HEK293 (cell line): ENCODE measurements around the gene NELL1.

ENCODE experiments used
- CTCF ChIA-PET: fragments of 350-600 bp; formaldehyde crosslinking; extraction: SDS; loops from one replicate; lab custom pipeline; 2021; ENCODE audit warnings: antibody characterized with exemption; lab: Yijun Ruan, JAX
- POLR2A ChIA-PET: fragments of 300-600 bp; formaldehyde crosslinking; extraction: SDS; loops from one replicate; lab custom pipeline; 2020; ENCODE audit warnings: antibody characterized with exemption, inconsistent platforms; lab: Yijun Ruan, JAX
- H3K27ac ChIP-seq: fragments of 200-500 bp; sonication (Bioruptor generic); 2 replicates; pipeline ENCODE4 v1.5.1; 2014; ENCODE audit warnings: low read depth, low read length, control low read depth, inconsistent platforms; ENCODE audit errors: extremely low read depth
- H3K36me3 ChIP-seq, 2 experiments: fragments of 200-500 bp in 1 of 2; sonication (Bioruptor generic) in 1 of 2; 1 replicate in 1 of 2; 2 replicates in 1 of 2; pipeline ENCODE4 v1.5.1; 2014 to 2017; ENCODE audit warnings: inconsistent platforms in 2 of 2, low read length in 2 of 2; ENCODE audit not compliant: control insufficient read depth in 2 of 2, insufficient read depth in 1 of 2
- H3K4me1 ChIP-seq: fragments of 200-500 bp; sonication (Bioruptor generic); 2 replicates; pipeline ENCODE4 v1.5.1; 2014; ENCODE audit warnings: mild to moderate bottlenecking, low read length, inconsistent platforms; ENCODE audit not compliant: control insufficient read depth, insufficient read depth
- H3K4me3 ChIP-seq: 2 replicates; pipeline ENCODE4 v1.5.1; 2011; ENCODE audit warnings: low read depth, mild to moderate bottlenecking, control low read depth, low read length, moderate library complexity
- H3K9me3 ChIP-seq: fragments of 200-500 bp; sonication (Bioruptor generic); 2 replicates; pipeline ENCODE4 v1.5.1; 2014; ENCODE audit warnings: low read depth, low read length, inconsistent platforms; ENCODE audit not compliant: control insufficient read depth, insufficient read depth
- BCL11B ChIP-seq: fragments of 450-650 bp; formaldehyde crosslinking; IDR thresholded peaks from 2 replicates; pipeline ENCODE4 v1.5.1; 2016; ENCODE audit warnings: low read depth, missing biosample characterization, missing genetic modification characterization
- KLF10 ChIP-seq: fragments of 450-650 bp; IDR thresholded peaks from 2 replicates; pipeline ENCODE4 v1.5.1; 2018; ENCODE audit warnings: missing biosample characterization, mild to moderate bottlenecking, missing genetic modification characterization
- KLF16 ChIP-seq: fragments of 450-650 bp; formaldehyde crosslinking; IDR thresholded peaks from 2 replicates; pipeline ENCODE4 v1.5.1; 2017; ENCODE audit warnings: missing biosample characterization, missing genetic modification characterization
- MYNN ChIP-seq: fragments of 450-650 bp; formaldehyde crosslinking; IDR thresholded peaks from 2 replicates; pipeline ENCODE4 v1.5.1; 2016; ENCODE audit warnings: missing biosample characterization, missing genetic modification characterization, borderline replicate concordance
- PRDM1 ChIP-seq: fragments of 450-650 bp; formaldehyde crosslinking; IDR thresholded peaks from 2 replicates; pipeline ENCODE4; 2016; ENCODE audit warnings: missing biosample characterization, missing genetic modification characterization
- SALL2 ChIP-seq: fragments of 450-650 bp; formaldehyde crosslinking; IDR thresholded peaks from 2 replicates; pipeline ENCODE4 v1.5.0; 2017; ENCODE audit warnings: missing biosample characterization, mild to moderate bottlenecking, missing genetic modification characterization, borderline replicate concordance
- ZBTB8A ChIP-seq: fragments of 450-650 bp; formaldehyde crosslinking; IDR thresholded peaks from 2 replicates; pipeline ENCODE4 v1.5.1; 2016; ENCODE audit warnings: missing biosample characterization, missing genetic modification characterization
- ZNF121 ChIP-seq: fragments of 450-650 bp; formaldehyde crosslinking; IDR thresholded peaks from 2 replicates; pipeline ENCODE4 v1.5.1; 2016; ENCODE audit warnings: missing biosample characterization, missing genetic modification characterization
- ZNF155 ChIP-seq: fragments of 450-650 bp; formaldehyde crosslinking; IDR thresholded peaks from 2 replicates; pipeline ENCODE4 v1.5.1; 2016; ENCODE audit warnings: missing biosample characterization, missing genetic modification characterization
- ZNF157 ChIP-seq: fragments of 450-650 bp; formaldehyde crosslinking; IDR thresholded peaks from 2 replicates; pipeline ENCODE4 v1.5.1; 2016; ENCODE audit warnings: missing biosample characterization, missing genetic modification characterization
- ZNF19 ChIP-seq: fragments of 450-650 bp; formaldehyde crosslinking; IDR thresholded peaks from 2 replicates; pipeline ENCODE4; 2016; ENCODE audit warnings: missing biosample characterization, missing genetic modification characterization, low read depth
- ZNF23 ChIP-seq: fragments of 450-650 bp; formaldehyde crosslinking; IDR thresholded peaks from 2 replicates; pipeline ENCODE4 v1.5.1; 2016; ENCODE audit warnings: missing biosample characterization, missing genetic modification characterization, borderline replicate concordance
- ZNF292 ChIP-seq: fragments of 450-650 bp; formaldehyde crosslinking; IDR thresholded peaks from 2 replicates; pipeline ENCODE4 v1.5.1; 2016; ENCODE audit warnings: low read depth, missing biosample characterization, missing genetic modification characterization, borderline replicate concordance
- ZNF341 ChIP-seq: fragments of 450-650 bp; formaldehyde crosslinking; IDR thresholded peaks from 2 replicates; pipeline ENCODE4; 2016; ENCODE audit warnings: low read depth, missing biosample characterization, missing genetic modification characterization
- ZNF354C ChIP-seq: fragments of 450-650 bp; formaldehyde crosslinking; IDR thresholded peaks from 2 replicates; pipeline ENCODE4 v1.5.1; 2016; ENCODE audit warnings: missing biosample characterization, missing genetic modification characterization, low read depth, borderline replicate concordance
- ZNF701 ChIP-seq: fragments of 450-650 bp; formaldehyde crosslinking; IDR thresholded peaks from 2 replicates; pipeline ENCODE4 v1.5.1; 2016; ENCODE audit warnings: missing biosample characterization, missing genetic modification characterization
- ZNF768 ChIP-seq: fragments of 450-650 bp; formaldehyde crosslinking; IDR thresholded peaks from 2 replicates; pipeline ENCODE4 v1.5.1; 2018; ENCODE audit warnings: missing biosample characterization, mild to moderate bottlenecking, missing genetic modification characterization
- ZNF791 ChIP-seq: fragments of 450-650 bp; formaldehyde crosslinking; IDR thresholded peaks from 2 replicates; pipeline ENCODE4 v1.5.1; 2016; ENCODE audit warnings: missing biosample characterization, missing genetic modification characterization
- ZNF830 ChIP-seq: fragments of 450-650 bp; IDR thresholded peaks from 2 replicates; pipeline ENCODE4 v1.5.0; 2018; ENCODE audit warnings: missing biosample characterization, missing genetic modification characterization, low read depth, mild to moderate bottlenecking, moderate library complexity
- TF ChIP-seq, protein P1 (sequence below): sonication (generic); formaldehyde crosslinking; IDR thresholded peaks from 2 replicates; pipeline ENCODE4 v1.8.1; 2022; ENCODE audit warnings: mild to moderate bottlenecking, moderate library complexity, missing genetic modification reagents
- TF ChIP-seq, protein P2 (sequence below): fragments of 450-650 bp; formaldehyde crosslinking; IDR thresholded peaks from 2 replicates; pipeline ENCODE4 v1.5.1; 2016; ENCODE audit warnings: missing biosample characterization, missing genetic modification characterization
- TF ChIP-seq, protein P3 (sequence below): fragments of 450-650 bp; formaldehyde crosslinking; IDR thresholded peaks from 2 replicates; pipeline ENCODE4 v1.5.1; 2016; ENCODE audit warnings: missing biosample characterization, missing genetic modification characterization
- TF ChIP-seq, protein P4 (sequence below): fragments of 450-650 bp; formaldehyde crosslinking; IDR thresholded peaks from 2 replicates; pipeline ENCODE4 v1.5.1; 2016; ENCODE audit warnings: missing biosample characterization, missing genetic modification characterization
- TF ChIP-seq, protein P5 (sequence below): fragments of 450-650 bp; formaldehyde crosslinking; IDR thresholded peaks from 2 replicates; pipeline ENCODE4 v1.5.1; 2017; ENCODE audit warnings: missing biosample characterization, missing genetic modification characterization

NELL1 gene

DNA sequence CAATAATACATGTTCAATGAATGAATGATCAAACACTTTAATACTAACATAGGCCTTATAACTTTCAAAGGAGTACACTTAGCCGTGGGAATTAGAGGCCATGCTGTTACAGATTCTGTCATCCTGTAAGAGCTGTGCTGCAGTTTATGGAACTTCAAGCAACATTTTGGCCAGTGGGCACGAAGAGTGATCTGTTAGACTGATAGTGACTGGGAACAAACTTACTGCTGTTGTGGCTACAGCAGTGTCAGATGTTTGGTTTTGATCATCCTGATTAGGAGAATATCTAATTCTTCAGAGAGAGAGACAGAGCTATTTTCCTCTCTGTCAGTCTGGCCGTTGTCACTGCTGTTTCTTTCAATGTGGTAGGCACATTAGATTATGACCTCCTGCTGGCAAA lies 348.9 kb downstream of the NELL1 start (continued):
- TF ChIP-seq ZNF768 (tag by site-specific recombination) (no peak), ZNF157 (no peak), BCL11B (no peak)
- TF ChIP-seq, protein P1, sequence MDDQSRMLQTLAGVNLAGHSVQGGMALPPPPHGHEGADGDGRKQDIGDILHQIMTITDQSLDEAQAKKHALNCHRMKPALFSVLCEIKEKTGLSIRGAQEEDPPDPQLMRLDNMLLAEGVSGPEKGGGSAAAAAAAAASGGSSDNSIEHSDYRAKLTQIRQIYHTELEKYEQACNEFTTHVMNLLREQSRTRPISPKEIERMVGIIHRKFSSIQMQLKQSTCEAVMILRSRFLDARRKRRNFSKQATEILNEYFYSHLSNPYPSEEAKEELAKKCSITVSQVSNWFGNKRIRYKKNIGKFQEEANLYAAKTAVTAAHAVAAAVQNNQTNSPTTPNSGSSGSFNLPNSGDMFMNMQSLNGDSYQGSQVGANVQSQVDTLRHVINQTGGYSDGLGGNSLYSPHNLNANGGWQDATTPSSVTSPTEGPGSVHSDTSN (CRISPR knock-in tag) = no peak

DNA sequence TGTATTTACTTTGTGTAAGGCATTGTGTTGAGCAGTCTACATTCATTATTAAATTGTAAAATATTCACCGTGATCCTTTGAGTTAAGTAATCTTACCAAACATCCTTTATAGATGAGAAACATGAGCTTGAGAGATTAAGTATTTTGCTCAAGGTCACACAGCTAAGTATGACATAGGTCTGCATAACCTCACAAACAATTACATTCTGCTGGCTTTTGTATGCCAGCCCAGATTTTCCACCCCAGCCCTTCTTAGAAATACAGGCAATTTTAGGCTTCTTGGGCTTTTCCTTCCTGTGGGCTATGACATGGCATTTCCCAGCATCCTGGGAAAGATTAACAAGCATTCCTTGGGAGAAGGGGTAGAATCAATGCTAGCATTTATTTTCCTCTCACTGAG lies 357.3 kb downstream of the NELL1 start:
- no peaks in the 10 kb centered on the region for H3K4me1 ChIP-seq
- CTCF ChIA-PET = no interaction called here
- H3K27ac ChIP-seq = no peak overlapping the region
- POLR2A ChIA-PET = no interaction called here
- no peaks in the 10 kb centered on the region for H3K36me3 ChIP-seq
- no peak for TF ChIP-seq KLF16
- H3K4me3 ChIP-seq = no peak overlapping the region
- H3K9me3 ChIP-seq = no peaks in the 10 kb centered on the region

DNA sequence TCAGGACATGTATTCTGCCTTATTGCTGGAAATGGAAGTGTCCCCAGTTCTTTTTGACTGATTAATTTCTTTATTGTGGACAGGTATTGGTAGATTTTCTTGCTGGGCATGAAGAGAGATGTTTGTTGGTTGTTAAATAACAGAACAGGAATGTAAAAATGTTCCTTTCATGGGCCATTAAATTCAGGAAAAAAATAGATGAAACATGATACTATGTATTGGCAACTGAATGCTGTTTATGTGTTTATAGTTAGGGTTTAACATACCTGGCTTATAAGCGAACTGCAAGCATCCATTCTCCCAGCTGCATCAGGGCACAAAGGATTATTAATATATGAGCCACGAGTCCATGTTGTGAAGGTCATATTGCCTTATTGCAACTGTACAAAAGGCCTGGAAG lies 368.5 kb downstream of the NELL1 start:
- TF ChIP-seq KLF10 (tag by site-specific recombination) (no peak), MYNN (no peak), ZBTB8A (tag by site-specific recombination) (no peak), ZNF354C (tag by site-specific recombination) (no peak), PRDM1 (no peak), ZNF155 (tag by site-specific recombination) (no peak), SALL2 (tag by site-specific recombination) (no peak), ZNF292 (tag by site-specific recombination) (no peak), ZNF121 (tag by site-specific recombination) (no peak), ZNF23 (tag by site-specific recombination) (no peak), ZNF791 (tag by site-specific recombination) (no peak)
- TF ChIP-seq, protein P2, sequence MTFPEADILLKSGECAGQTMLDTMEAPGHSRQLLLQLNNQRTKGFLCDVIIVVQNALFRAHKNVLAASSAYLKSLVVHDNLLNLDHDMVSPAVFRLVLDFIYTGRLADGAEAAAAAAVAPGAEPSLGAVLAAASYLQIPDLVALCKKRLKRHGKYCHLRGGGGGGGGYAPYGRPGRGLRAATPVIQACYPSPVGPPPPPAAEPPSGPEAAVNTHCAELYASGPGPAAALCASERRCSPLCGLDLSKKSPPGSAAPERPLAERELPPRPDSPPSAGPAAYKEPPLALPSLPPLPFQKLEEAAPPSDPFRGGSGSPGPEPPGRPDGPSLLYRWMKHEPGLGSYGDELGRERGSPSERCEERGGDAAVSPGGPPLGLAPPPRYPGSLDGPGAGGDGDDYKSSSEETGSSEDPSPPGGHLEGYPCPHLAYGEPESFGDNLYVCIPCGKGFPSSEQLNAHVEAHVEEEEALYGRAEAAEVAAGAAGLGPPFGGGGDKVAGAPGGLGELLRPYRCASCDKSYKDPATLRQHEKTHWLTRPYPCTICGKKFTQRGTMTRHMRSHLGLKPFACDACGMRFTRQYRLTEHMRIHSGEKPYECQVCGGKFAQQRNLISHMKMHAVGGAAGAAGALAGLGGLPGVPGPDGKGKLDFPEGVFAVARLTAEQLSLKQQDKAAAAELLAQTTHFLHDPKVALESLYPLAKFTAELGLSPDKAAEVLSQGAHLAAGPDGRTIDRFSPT (tag by site-specific recombination) = no peak
- TF ChIP-seq, protein P3, sequence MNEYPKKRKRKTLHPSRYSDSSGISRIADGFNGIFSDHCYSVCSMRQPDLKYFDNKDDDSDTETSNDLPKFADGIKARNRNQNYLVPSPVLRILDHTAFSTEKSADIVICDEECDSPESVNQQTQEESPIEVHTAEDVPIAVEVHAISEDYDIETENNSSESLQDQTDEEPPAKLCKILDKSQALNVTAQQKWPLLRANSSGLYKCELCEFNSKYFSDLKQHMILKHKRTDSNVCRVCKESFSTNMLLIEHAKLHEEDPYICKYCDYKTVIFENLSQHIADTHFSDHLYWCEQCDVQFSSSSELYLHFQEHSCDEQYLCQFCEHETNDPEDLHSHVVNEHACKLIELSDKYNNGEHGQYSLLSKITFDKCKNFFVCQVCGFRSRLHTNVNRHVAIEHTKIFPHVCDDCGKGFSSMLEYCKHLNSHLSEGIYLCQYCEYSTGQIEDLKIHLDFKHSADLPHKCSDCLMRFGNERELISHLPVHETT (tag by site-specific recombination) = no peak
- ChIA-PET POLR2A (no interaction called here), CTCF (no interaction called here)
- no peaks in the 10 kb centered on the region for H3K4me1 ChIP-seq
- H3K27ac ChIP-seq = no peak overlapping the region
- H3K4me3 ChIP-seq = no peak overlapping the region
- H3K9me3 ChIP-seq = no peaks in the 10 kb centered on the region
- H3K36me3 ChIP-seq = no peaks in the 10 kb centered on the region

DNA sequence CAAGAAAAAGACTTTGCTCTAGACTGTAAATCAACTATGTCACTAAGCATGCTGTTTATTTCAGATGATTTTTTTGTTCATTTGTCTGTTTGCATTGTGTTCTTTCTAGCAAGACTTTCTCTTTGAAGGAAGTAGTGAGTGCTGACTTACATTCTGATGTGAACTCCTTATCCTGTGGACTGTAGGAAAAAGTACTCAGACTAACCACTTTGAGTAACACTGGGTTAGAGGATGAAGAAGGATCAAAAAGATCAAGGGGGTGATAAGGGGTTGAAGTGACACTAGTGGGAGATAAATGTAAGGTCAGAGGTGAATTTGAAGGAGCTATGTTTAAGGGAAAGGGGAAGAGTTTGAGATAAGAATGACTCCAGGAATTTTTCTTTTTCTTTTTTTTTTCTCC lies 369.4 kb downstream of the NELL1 start:
- ChIA-PET POLR2A (no interaction called here), CTCF (interaction anchor here (0.7 kb wide), 1 partner anchor 10 kb away, joined by 3 read pairs; no protein-coding TSS in a partner anchor)
- TF ChIP-seq, protein P4, sequence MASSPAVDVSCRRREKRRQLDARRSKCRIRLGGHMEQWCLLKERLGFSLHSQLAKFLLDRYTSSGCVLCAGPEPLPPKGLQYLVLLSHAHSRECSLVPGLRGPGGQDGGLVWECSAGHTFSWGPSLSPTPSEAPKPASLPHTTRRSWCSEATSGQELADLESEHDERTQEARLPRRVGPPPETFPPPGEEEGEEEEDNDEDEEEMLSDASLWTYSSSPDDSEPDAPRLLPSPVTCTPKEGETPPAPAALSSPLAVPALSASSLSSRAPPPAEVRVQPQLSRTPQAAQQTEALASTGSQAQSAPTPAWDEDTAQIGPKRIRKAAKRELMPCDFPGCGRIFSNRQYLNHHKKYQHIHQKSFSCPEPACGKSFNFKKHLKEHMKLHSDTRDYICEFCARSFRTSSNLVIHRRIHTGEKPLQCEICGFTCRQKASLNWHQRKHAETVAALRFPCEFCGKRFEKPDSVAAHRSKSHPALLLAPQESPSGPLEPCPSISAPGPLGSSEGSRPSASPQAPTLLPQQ = no peak
- TF ChIP-seq ZNF19 (tag by site-specific recombination) (no peak), ZNF830 (tag by site-specific recombination) (no peak), ZBTB8A (tag by site-specific recombination) (no peak), ZNF341 (tag by site-specific recombination) (no peak), ZNF701 (tag by site-specific recombination) (no peak)
- TF ChIP-seq, protein P5, sequence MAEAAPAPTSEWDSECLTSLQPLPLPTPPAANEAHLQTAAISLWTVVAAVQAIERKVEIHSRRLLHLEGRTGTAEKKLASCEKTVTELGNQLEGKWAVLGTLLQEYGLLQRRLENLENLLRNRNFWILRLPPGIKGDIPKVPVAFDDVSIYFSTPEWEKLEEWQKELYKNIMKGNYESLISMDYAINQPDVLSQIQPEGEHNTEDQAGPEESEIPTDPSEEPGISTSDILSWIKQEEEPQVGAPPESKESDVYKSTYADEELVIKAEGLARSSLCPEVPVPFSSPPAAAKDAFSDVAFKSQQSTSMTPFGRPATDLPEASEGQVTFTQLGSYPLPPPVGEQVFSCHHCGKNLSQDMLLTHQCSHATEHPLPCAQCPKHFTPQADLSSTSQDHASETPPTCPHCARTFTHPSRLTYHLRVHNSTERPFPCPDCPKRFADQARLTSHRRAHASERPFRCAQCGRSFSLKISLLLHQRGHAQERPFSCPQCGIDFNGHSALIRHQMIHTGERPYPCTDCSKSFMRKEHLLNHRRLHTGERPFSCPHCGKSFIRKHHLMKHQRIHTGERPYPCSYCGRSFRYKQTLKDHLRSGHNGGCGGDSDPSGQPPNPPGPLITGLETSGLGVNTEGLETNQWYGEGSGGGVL (tag by site-specific recombination) = no peak

More for the DNA sequence above, 369.4 kb downstream of the NELL1 start:
- no peak overlapping the region for H3K27ac ChIP-seq
- H3K9me3 ChIP-seq = no peaks in the 10 kb centered on the region
- no peak overlapping the region for H3K4me3 ChIP-seq
- no peaks in the 10 kb centered on the region for H3K4me1 ChIP-seq
- H3K36me3 ChIP-seq = no peaks in the 10 kb centered on the region
